Transverse colon (tissue), 4 donors: ENCODE data around the gene TOLLIP. TPM values are rescaled to one million over a fixed set of nuclear protein-coding genes. Genes with fewer than 3 reads are reported as not detected.

Experiments used
- DNase-seq: peaks from one replicate; pipeline ENCODE4 v3.0.0-alpha.2; 2019
- H3K27ac ChIP-seq, 4 donors: fragments of 200-600 bp; sonication (generic); 2 replicates each; pipeline ENCODE4 v1.5.1; 2016 to 2018; ENCODE audit warnings: inconsistent platforms in 4 of 4
- H3K27me3 ChIP-seq: fragments of 200-600 bp; sonication (generic); 2 replicates; pipeline ENCODE4 v1.5.1; 2017; ENCODE audit warnings: inconsistent platforms
- H3K36me3 ChIP-seq, 4 donors: fragments of 200-600 bp; sonication (generic); 2 replicates each; pipeline ENCODE4 v1.5.1; 2017 to 2019; ENCODE audit warnings: inconsistent platforms in 4 of 4
- H3K4me1 ChIP-seq, 4 donors: fragments of 200-600 bp; sonication (generic); 2 replicates each; pipeline ENCODE4 v1.5.1; 2017 to 2020; ENCODE audit warnings: inconsistent platforms in 4 of 4
- H3K4me3 ChIP-seq, 4 donors: fragments of 200-600 bp; sonication (generic); 1 replicate in 1 of 4; 2 replicates in 3 of 4; pipeline versions ENCODE4 v1.5.1 to v1.6.1; 2017 to 2019; ENCODE audit warnings: inconsistent platforms in 4 of 4
- H3K9me3 ChIP-seq, 2 donors: fragments of 200-600 bp; sonication (generic); 2 replicates each; pipeline ENCODE4 v1.5.1; 2017 to 2019; ENCODE audit warnings: inconsistent platforms in 2 of 2
- CTCF ChIP-seq, 5 experiments: fragments of 200-600 bp in 3 of 5; fragments of 450-650 bp in 2 of 5; sonication (generic) in 3 of 5; IDR thresholded peaks; 1 replicate in 2 of 5; 2 replicates in 3 of 5; pipeline ENCODE4 v1.5.1; 2016 to 2017; ENCODE audit warnings: antibody characterized with exemption in 5 of 5, inconsistent platforms in 3 of 5, mild to moderate bottlenecking in 2 of 5, moderate library complexity in 1 of 5
- EP300 ChIP-seq: sonication (generic); formaldehyde crosslinking; IDR thresholded peaks from one replicate; pipeline ENCODE4 v1.6.1; 2017; ENCODE audit warnings: antibody characterized with exemption, low read depth
- POLR2A ChIP-seq: fragments of 450-650 bp; IDR thresholded peaks from one replicate; pipeline ENCODE4 v1.6.1; 2016; ENCODE audit warnings: antibody characterized with exemption, mild to moderate bottlenecking, moderate library complexity
- POLR2AphosphoS5 ChIP-seq, 3 donors: sonication (generic); formaldehyde crosslinking; IDR thresholded peaks; one replicate each; pipeline ENCODE4 v1.6.1; 2016; ENCODE audit warnings: antibody characterized with exemption in 3 of 3
- WGBS, 2 donors: methylation state at CpG; one replicate each; pipeline ENCODE4 v1.1.5; 2018; ENCODE audit warnings: low coverage in 1 of 2; 5-methylcytosine and 5-hydroxymethylcytosine counted together
- in situ Hi-C, 4 donors: fragments of 200-750 bp; cut with MboI; loops; one replicate each; pipeline versions ENCODE4 v1.15.0 to v1.15.1; 2017; ENCODE audit warnings: low sequenced_read_pairs in 3 of 4, low pct_ligation_motif_present in 1 of 4, low pct_unique_long_range_greater_than_20kb in 1 of 4
- intact Hi-C: fragments of 100-400 bp; cut with DNase I; formaldehyde crosslinking; loops from one replicate; pipeline ENCODE4 v1.15.1; 2023; ENCODE audit warnings: low total_unique reads
- total RNA-seq, 4 donors: library from RNA; depleted of rRNA; stranded (reverse); fragments of >200 nt; gene quantifications; one replicate each; pipeline ENCODE4 v1.1.0, GENCODE V29; 2016

Gene TOLLIP
- total RNA-seq, 4 donors from 2014 or later = 25.9 to 132 (median 50.4) TPM

- Histone ChIP-seq H3K36me3 (no peaks in the 10 kb centered on the region), H3K4me3 (no peak overlapping the region), H3K4me1 (peaks cover 7 to 59% (median 44%) of the 10 kb centered on the region in 4 donors), H3K27me3 (no peaks in the 10 kb centered on the region), H3K9me3 (no peaks in the 10 kb centered on the region), H3K27ac (peak overlapping the region; percentile 10 to 87 (median 82))
- intact Hi-C loops = no loop called here
- 74% methylated on average over 19 of the region's 22 CpGs; no CpG with 5 or more reads in 1 of the 2 donors for WGBS, 2 donors
- in situ Hi-C loops = no loop called here
- DNase-seq = peak; percentile 13
- TF ChIP-seq CTCF (IDR thresholded peaks at IDR 0.05) (no peak), EP300 (no peak), POLR2AphosphoS5 (IDR thresholded peaks at IDR 0.05) (no peak), POLR2A (no peak)
These were observed 75.2 kb downstream of the TOLLIP start for GRCh38 chr11:1234054-1234720.

GRCh38 chr11:1233351-1234053 is 75.9 kb downstream of the TOLLIP start:
- DNase-seq = peak; percentile 81
- peak overlapping the region; percentile 57 to 87 (median 82) for H3K27ac ChIP-seq
- TF ChIP-seq POLR2A = peak; percentile 29
- TF ChIP-seq EP300 = no peak
- TF ChIP-seq POLR2AphosphoS5 (IDR thresholded peaks at IDR 0.05) = no peak
- peak in 4 of 5 experiments; percentile 15 to 81 (median 48) for TF ChIP-seq CTCF (IDR thresholded peaks at IDR 0.05)
- intact Hi-C loops = no loop called here
- no peaks in the 10 kb centered on the region for H3K36me3 ChIP-seq
- no peaks in the 10 kb centered on the region for H3K27me3 ChIP-seq
- in situ Hi-C loops = no loop called here
- WGBS, 2 donors = 20 to 51% methylated on average over 1 to 16 of the region's 21 CpGs
- no peak overlapping the region for H3K4me3 ChIP-seq
- H3K4me1 ChIP-seq = peaks cover 7 to 63% (median 48%) of the 10 kb centered on the region in 4 donors
- H3K9me3 ChIP-seq = no peaks in the 10 kb centered on the region

GRCh38 chr11:1232883-1233321 is 76.5 kb downstream of the TOLLIP start:
- Histone ChIP-seq H3K36me3 (no peaks in the 10 kb centered on the region), H3K4me3 (no peak overlapping the region), H3K4me1 (peaks cover 7 to 62% (median 49%) of the 10 kb centered on the region in 4 donors), H3K9me3 (no peaks in the 10 kb centered on the region), H3K27me3 (no peaks in the 10 kb centered on the region), H3K27ac (peak overlapping the region; percentile 57 to 87 (median 82))
- in situ Hi-C loops = no loop called here
- DNase-seq = peak; percentile 17
- intact Hi-C loops = no loop called here
- no peak for TF ChIP-seq POLR2AphosphoS5 (IDR thresholded peaks at IDR 0.05)
- TF ChIP-seq POLR2A = no peak
- WGBS, 2 donors = 68% methylated on average over 23 of the region's 30 CpGs; no CpG with 5 or more reads in 1 of the 2 donors

- DNase-seq = peak; percentile 10
- intact Hi-C loops = no loop called here
- Histone ChIP-seq H3K27me3 (no peaks in the 10 kb centered on the region), H3K27ac (peak overlapping the region; percentile 57 to 87 (median 82)), H3K36me3 (no peaks in the 10 kb centered on the region), H3K4me1 (peaks cover 7 to 56% (median 44%) of the 10 kb centered on the region in 4 donors), H3K4me3 (no peak overlapping the region), H3K9me3 (no peaks in the 10 kb centered on the region)
- no peak for TF ChIP-seq POLR2AphosphoS5 (IDR thresholded peaks at IDR 0.05)
- TF ChIP-seq CTCF (IDR thresholded peaks at IDR 0.05) = no peak
- no peak for TF ChIP-seq EP300
- no peak for TF ChIP-seq POLR2A
- in situ Hi-C loops = no loop called here
- 75% methylated on average over 38 of the region's 46 CpGs; no CpG with 5 or more reads in 1 of the 2 donors for WGBS, 2 donors
These were observed 77.2 kb downstream of the TOLLIP start for GRCh38 chr11:1232021-1232882.
